Small intestine (tissue), 7 donors: ENCODE data around the gene KCNJ1. TPM values are rescaled to one million over a fixed set of nuclear protein-coding genes. Genes with fewer than 3 reads are reported as not detected.

Source experiments
- DNase-seq, 2 donors: peaks; one replicate each; pipeline versions ENCODE4 v3.0.0 to v3.0.0-alpha.2; 2013
- FAIRE-seq: peaks from 2 replicates; lab custom pipeline; 2012; peaks lifted over from hg19 to GRCh38; lab: Jason Lieb, UNC
- H3K27ac ChIP-seq, 3 donors: one replicate each; pipeline ENCODE4 v1.5.1; 2013; ENCODE audit warnings: low read length in 2 of 3, mild to moderate bottlenecking in 2 of 3, control low read depth in 1 of 3, inconsistent platforms in 1 of 3, low read depth in 1 of 3, moderate library complexity in 1 of 3
- H3K27me3 ChIP-seq, 3 donors: one replicate each; pipeline ENCODE4 v1.6.1; 2013; ENCODE audit warnings: low read length in 3 of 3, inconsistent platforms in 1 of 3; ENCODE audit not compliant: control insufficient read depth in 3 of 3, insufficient read depth in 3 of 3
- H3K36me3 ChIP-seq, 3 donors: one replicate each; pipeline ENCODE4 v1.6.1; 2013; ENCODE audit warnings: low read length in 3 of 3, inconsistent platforms in 1 of 3, low read depth in 1 of 3, mild to moderate bottlenecking in 1 of 3, moderate library complexity in 1 of 3; ENCODE audit not compliant: control insufficient read depth in 3 of 3, insufficient read depth in 2 of 3
- H3K4me1 ChIP-seq, 3 donors: one replicate each; pipeline ENCODE4 v1.6.1; 2013; ENCODE audit warnings: low read length in 2 of 3, inconsistent platforms in 1 of 3, low read depth in 1 of 3, mild to moderate bottlenecking in 1 of 3, moderate library complexity in 1 of 3; ENCODE audit not compliant: control insufficient read depth in 3 of 3, insufficient read depth in 2 of 3
- H3K4me3 ChIP-seq, 3 donors: one replicate each; pipeline ENCODE4 v1.5.1; 2013; ENCODE audit warnings: low read length in 3 of 3, control low read depth in 1 of 3, inconsistent platforms in 1 of 3, low read depth in 1 of 3, mild to moderate bottlenecking in 1 of 3, moderate library complexity in 1 of 3
- H3K9me3 ChIP-seq, 2 donors: one replicate each; pipeline ENCODE4 v1.6.1; 2013; ENCODE audit warnings: low read depth in 1 of 2, low read length in 1 of 2; ENCODE audit not compliant: control insufficient read depth in 2 of 2, insufficient read depth in 1 of 2
- WGBS, 3 donors: extraction: QIAGEN DNeasy Blood & Tissue Kit; methylation state at CpG; one replicate each; pipeline ENCODE4 v1.1.7; 2013; 5-methylcytosine and 5-hydroxymethylcytosine counted together
- polyA plus RNA-seq, 4 donors: library from polyadenylated mRNA; stranded (reverse) in 3 of 4; unstranded in 1 of 4; fragments of 200-250 nt in 3 of 4; fragments of 120-200 nt in 1 of 4; gene quantifications; one replicate each; pipeline versions ENCODE4 v1.2.1 to v1.2.3, GENCODE V29; 2013
- donor health status: healthy with polysubstance abuse.
- donor health status: control.
- donor health status: control.
- donor health status: Bipolar disorder and iron deficiency.
- donor health status: healthy.

The KCNJ1 gene
- polyA plus RNA-seq, 4 donors, result 0.06 TPM; not detected in 3

DNA sequence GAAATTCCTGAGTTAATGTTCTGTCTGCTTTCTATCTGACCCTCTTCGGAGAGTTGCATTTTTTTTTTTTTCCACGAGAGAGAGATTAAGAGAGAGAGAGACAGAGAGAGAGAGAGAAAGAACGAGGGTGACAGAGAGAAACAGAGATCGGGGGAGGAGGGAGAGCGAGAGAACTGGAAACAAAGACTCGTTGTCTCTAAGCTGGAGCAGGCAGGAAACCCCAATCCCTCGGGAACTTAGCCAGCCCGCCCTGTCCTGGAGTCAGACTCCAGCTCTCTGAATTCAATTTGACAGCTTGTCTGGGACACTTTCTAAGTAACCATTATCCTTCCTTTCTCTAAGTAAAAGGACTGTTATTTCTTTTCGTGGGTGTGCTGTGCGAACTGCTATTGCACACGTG, 76.9 kb downstream of the KCNJ1 start:
- Histone ChIP-seq H3K27ac (no peak overlapping the region), H3K36me3 (no peaks in the 10 kb centered on the region), H3K4me1 (no peaks in the 10 kb centered on the region), H3K4me3 (no peak overlapping the region), H3K9me3 (no peaks in the 10 kb centered on the region), H3K27me3 (peaks cover 0 to 11% (median 0%) of the 10 kb centered on the region in 3 donors)
- FAIRE-seq (no peak), DNase-seq (peak in 1 of 2 donors; percentile 6)
- WGBS, 3 donors, result 45 to 64% (median 55%) methylated on average over 11 of the region's 11 CpGs

DNA sequence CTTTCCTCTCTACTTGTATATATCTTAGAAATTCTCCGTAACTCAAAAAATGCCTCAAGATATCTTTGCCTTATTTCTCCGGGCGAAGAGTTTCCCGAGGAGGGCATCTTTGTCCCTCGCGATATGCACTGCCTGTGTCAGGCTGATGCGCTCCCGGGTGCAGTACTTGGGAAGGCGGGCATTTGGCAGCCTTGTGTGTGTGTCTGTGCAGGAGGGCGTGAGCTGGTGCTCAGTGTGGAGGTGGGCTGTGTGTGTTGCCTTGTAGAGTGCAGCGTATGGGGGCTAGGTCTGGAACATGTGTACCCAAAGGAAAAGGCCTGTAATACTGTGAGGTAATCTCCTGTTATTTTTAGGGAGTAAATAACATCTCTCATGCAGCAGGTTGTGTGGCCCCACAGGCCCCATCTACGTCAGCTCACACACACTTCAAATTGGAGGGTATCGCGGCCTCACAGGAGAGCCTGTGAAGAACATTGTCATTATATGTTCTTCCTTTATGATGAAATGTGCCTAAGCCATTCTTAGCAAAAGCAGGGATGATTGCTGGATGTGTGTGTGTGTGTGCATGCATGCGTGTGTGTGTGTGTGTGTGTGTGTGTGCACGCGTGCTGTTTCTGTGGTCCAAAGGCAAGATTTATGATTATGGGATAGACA, 77.5 kb downstream of the KCNJ1 start:
- 81 to 91% (median 88%) methylated on average over 17 of the region's 17 CpGs for WGBS, 3 donors
- DNase-seq, result no peak
- H3K27me3 ChIP-seq, result peaks cover 0 to 13% (median 0%) of the 10 kb centered on the region in 3 donors
- H3K9me3 ChIP-seq, result no peaks in the 10 kb centered on the region
- FAIRE-seq, result no peak
- H3K36me3 ChIP-seq, result no peaks in the 10 kb centered on the region
- H3K27ac ChIP-seq, result no peak overlapping the region
- no peak overlapping the region for H3K4me3 ChIP-seq
- H3K4me1 ChIP-seq, result no peaks in the 10 kb centered on the region

Other genes starting within 250 kb of the KCNJ1 start
- 1 to 10 TPM; 2.5 to 8.3 (median 6.4) TPM for gene FLI1, start 173.2 kb downstream of the KCNJ1 start, polyA plus RNA-seq
- under 1 TPM in 3 of 4 donors, not detected in 1; 0.10 to 0.76 (median 0.54) TPM for gene KCNJ5, start 24.1 kb upstream of the KCNJ1 start, polyA plus RNA-seq
- under 1 TPM in 2 of 4 donors, not detected in 2; 0.07 to 0.18 TPM for gene TP53AIP1, start 75.6 kb upstream of the KCNJ1 start, polyA plus RNA-seq